Neutrophil (primary cell): ENCODE results near the gene SLC39A11.

Experiments used
- H3K27ac ChIP-seq: fragments of 200-600 bp; sonication (generic); 2 replicates; pipeline ENCODE4 v1.5.1; 2016; ENCODE audit warnings: mild to moderate bottlenecking, moderate library complexity
- H3K27me3 ChIP-seq: fragments of 200-600 bp; sonication (generic); 2 replicates; pipeline ENCODE4 v1.6.0; 2016; ENCODE audit warnings: mild to moderate bottlenecking
- H3K36me3 ChIP-seq: fragments of 200-600 bp; sonication (generic); 2 replicates; pipeline ENCODE4 v1.5.1; 2017
- H3K4me1 ChIP-seq, 2 experiments: fragments of 200-600 bp in 1 of 2; sonication (generic) in 1 of 2; 1 replicate in 1 of 2; 2 replicates in 1 of 2; pipeline versions ENCODE4 v1.5.1 to v1.6.1; 2013 to 2016; ENCODE audit warnings: low read depth in 1 of 2, low read length in 1 of 2, mild to moderate bottlenecking in 1 of 2, moderate library complexity in 1 of 2; ENCODE audit not compliant: control insufficient read depth in 1 of 2, insufficient read depth in 1 of 2
- H3K4me3 ChIP-seq, 2 experiments: fragments of 200-600 bp in 1 of 2; sonication (generic) in 1 of 2; 1 replicate in 1 of 2; 2 replicates in 1 of 2; pipeline ENCODE4 v1.5.1; 2013 to 2016; ENCODE audit warnings: low read depth in 1 of 2, low read length in 1 of 2, mild to moderate bottlenecking in 1 of 2, moderate library complexity in 1 of 2
- H3K9me3 ChIP-seq: fragments of 200-600 bp; sonication (generic); 2 replicates; pipeline ENCODE4 v1.5.1; 2016
- CTCF ChIP-seq: fragments of 200-600 bp; sonication (generic); IDR thresholded peaks from 2 replicates; pipeline ENCODE4 v1.5.1; 2016; ENCODE audit warnings: antibody characterized with exemption

SLC39A11 gene

GRCh38 chr17:72970797-72971196 lies 121.7 kb downstream of the SLC39A11 start:
- Histone ChIP-seq H3K9me3 (no peaks in the 10 kb centered on the region), H3K27me3 (no peaks in the 10 kb centered on the region), H3K27ac (no peak overlapping the region), H3K36me3 (no peaks in the 10 kb centered on the region), H3K4me3 (no peak overlapping the region), H3K4me1 (peaks cover 9 to 13% of the 10 kb centered on the region in 2 experiments)
- TF ChIP-seq CTCF = no peak

- Histone ChIP-seq H3K27ac (no peak overlapping the region), H3K27me3 (no peaks in the 10 kb centered on the region), H3K4me3 (no peak overlapping the region), H3K4me1 (peaks cover 9 to 13% of the 10 kb centered on the region in 2 experiments), H3K9me3 (no peaks in the 10 kb centered on the region), H3K36me3 (no peaks in the 10 kb centered on the region)
- TF ChIP-seq CTCF = no peak
Observed at GRCh38 chr17:72970246-72970645, 122.2 kb downstream of the SLC39A11 start.

DNA sequence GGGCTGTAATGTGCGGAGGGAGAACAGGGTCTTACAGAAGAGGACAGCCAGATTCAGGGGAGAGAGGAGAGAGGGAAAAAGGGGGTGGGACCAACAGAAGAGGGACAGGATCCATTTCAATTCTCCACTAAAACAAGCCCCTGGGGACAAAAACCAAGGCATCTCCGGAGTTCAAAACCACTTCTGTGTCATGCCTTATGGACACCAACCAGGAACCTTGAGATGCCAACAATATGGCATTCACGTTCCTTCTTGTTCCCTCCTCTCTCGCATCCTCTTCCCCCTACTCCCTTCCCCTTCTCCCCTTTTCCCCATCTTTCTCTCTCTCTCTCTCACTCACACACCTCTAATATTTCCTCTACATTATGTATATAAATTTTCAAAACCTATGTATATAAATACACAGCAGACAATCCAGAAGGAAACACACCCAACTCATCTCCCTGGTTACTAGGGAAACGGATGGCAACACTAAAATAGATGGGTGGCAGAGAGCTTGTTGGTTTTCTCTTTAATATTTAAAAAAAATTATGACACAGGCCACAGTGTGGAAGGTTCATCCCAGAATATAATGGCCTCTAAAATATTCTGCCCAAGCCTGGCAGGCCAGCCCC lies 123.1 kb downstream of the SLC39A11 start:
- Histone ChIP-seq H3K27me3 (no peaks in the 10 kb centered on the region), H3K9me3 (no peaks in the 10 kb centered on the region), H3K4me3 (no peak overlapping the region), H3K27ac (no peak overlapping the region), H3K36me3 (no peaks in the 10 kb centered on the region), H3K4me1 (peaks cover 9 to 13% of the 10 kb centered on the region in 2 experiments)
- no peak for TF ChIP-seq CTCF

DNA sequence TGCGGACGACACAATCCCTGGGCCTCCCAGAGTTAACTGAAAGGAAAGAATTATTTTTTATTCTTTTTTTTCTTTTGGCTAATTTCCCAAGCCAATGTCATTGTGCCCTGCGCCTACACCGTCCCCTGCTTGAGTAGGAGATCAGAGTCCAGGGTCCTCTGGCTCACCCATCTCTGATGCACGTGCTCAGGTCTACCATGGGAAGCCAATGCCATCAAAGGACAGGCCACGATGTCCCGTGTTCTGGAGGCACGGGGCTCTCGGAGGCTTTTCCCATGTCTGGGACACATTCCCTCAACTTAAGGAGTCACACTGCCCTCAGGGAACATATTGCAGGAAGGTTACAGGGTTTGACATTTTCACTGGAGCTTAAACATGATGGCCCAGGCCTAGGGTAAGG lies 123.7 kb downstream of the SLC39A11 start:
- Histone ChIP-seq H3K4me3 (no peak overlapping the region), H3K9me3 (no peaks in the 10 kb centered on the region), H3K27ac (no peak overlapping the region), H3K36me3 (no peaks in the 10 kb centered on the region), H3K4me1 (peaks cover 9 to 13% of the 10 kb centered on the region in 2 experiments), H3K27me3 (no peaks in the 10 kb centered on the region)
- no peak for TF ChIP-seq CTCF

DNA sequence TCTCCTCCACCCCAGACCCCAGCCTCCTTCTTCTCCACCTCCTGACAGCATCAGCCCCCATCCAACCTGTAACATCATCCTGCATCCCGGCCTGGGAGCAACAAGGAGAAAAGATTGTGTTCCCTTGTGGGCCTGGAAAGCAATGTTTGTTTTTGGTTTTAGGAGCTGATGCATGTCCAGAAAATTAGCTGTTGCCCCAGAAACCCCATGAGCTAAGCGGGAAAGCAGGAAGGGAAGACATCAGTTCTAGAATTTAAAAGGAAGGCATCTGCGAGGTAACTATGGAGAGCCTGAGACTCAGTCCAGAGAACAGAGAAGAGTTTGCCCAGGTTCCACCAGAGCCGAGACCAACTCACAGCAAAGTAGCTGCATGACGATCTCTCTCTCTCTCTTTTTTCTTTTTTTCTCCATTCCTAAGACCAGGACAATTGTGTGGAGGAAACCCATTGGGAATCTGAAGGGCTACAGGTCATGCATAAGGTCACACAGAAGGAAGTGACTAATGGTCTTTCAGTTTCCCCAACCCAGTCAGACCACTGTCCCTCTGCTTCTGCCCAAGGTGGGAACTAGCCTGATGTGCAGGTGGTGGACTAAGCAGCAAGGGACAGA lies 124.4 kb downstream of the SLC39A11 start:
- Histone ChIP-seq H3K27me3 (no peaks in the 10 kb centered on the region), H3K4me3 (no peak overlapping the region), H3K36me3 (no peaks in the 10 kb centered on the region), H3K27ac (no peak overlapping the region), H3K4me1 (peaks cover 9 to 13% of the 10 kb centered on the region in 2 experiments), H3K9me3 (no peaks in the 10 kb centered on the region)
- no peak for TF ChIP-seq CTCF
